ENCODE results near the gene ISG20L2. TPM values are rescaled to one million over a fixed set of nuclear protein-coding genes. Genes with fewer than 3 reads are reported as not detected.
A peak's percentile ranks its signal among the peaks of the same experiment; 100 is the strongest.

The ISG20L2 gene
- total RNA-seq, 1 experiment from 2014 or later: 33.2 TPM

DNA sequence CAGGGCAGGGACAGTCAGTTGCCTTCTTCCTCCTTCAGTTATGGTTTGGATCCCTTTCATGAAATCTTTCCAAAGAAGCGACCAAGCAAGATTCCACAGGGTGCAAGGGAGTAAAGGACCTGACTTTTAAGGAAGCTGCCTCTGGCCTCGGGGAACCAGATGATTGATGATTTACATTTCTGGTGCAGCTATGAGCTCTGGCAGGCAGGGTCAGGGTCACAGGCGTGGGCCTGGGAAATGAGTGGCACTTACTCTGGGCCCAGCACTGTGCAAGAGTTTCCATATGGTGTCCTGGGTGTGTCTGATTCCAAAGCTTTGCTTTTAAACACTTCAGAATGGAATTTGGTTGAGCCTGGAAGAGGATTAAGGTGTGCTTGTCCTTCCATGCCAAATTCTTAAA lies 15.9 kb downstream of the ISG20L2 start:
- CTCF ChIA-PET: interaction anchor here (1.9 to 2.2 kb wide), 2 partner anchors 13 to 23 kb away, joined by 7 to 18 read pairs; no protein-coding TSS in a partner anchor
- Histone ChIP-seq H3K9me3 (ENCODE audit: insufficient read depth, low read depth) (no peaks in the 10 kb centered on the region), H3K4me3 (no peak overlapping the region), H3K79me2 (ENCODE audit: low read depth) (no peaks in the 10 kb centered on the region), H3F3A (ENCODE audit: insufficient read depth, low read depth) (peaks cover 43% of the 10 kb centered on the region), H3K36me3 (ENCODE audit: low read depth) (no peaks in the 10 kb centered on the region), H3K27me3 (ENCODE audit: insufficient read depth, low read depth) (no peaks in the 10 kb centered on the region), H2AFZ (no peak overlapping the region), H4K20me1 (ENCODE audit: insufficient read depth) (no peaks in the 10 kb centered on the region), H3K9me2 (ENCODE audit: insufficient read depth) (no peaks in the 10 kb centered on the region), H3K4me2 (peak overlapping the region; percentile 54), H3K27ac (peak overlapping the region; percentile 75), H3K4me1 (replicated peaks; ENCODE audit: insufficient read depth) (peaks cover 51% of the 10 kb centered on the region)
- peak; percentile 71 to 85 for DNase-seq
- intact Hi-C loops (cut with micrococcal nuclease; ENCODE audit: unreplicated experiment): no loop called here
- POLR2A ChIA-PET (ENCODE audit: unreplicated experiment): interaction anchor here (0.5 to 0.8 kb wide), 4 partner anchors 9 to 161 kb away, joined by 3 to 5 read pairs (median 4); no protein-coding TSS in a partner anchor
- TF ChIP-seq, protein P1, sequence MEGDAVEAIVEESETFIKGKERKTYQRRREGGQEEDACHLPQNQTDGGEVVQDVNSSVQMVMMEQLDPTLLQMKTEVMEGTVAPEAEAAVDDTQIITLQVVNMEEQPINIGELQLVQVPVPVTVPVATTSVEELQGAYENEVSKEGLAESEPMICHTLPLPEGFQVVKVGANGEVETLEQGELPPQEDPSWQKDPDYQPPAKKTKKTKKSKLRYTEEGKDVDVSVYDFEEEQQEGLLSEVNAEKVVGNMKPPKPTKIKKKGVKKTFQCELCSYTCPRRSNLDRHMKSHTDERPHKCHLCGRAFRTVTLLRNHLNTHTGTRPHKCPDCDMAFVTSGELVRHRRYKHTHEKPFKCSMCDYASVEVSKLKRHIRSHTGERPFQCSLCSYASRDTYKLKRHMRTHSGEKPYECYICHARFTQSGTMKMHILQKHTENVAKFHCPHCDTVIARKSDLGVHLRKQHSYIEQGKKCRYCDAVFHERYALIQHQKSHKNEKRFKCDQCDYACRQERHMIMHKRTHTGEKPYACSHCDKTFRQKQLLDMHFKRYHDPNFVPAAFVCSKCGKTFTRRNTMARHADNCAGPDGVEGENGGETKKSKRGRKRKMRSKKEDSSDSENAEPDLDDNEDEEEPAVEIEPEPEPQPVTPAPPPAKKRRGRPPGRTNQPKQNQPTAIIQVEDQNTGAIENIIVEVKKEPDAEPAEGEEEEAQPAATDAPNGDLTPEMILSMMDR (conservative IDR thresholded peaks at IDR 0.05): no peak
- TF ChIP-seq EZH2 (IDR thresholded peaks at IDR 0.05; ENCODE audit: low read depth): no peak
- no TSS peak for BruUV-seq (replicated peaks)

DNA sequence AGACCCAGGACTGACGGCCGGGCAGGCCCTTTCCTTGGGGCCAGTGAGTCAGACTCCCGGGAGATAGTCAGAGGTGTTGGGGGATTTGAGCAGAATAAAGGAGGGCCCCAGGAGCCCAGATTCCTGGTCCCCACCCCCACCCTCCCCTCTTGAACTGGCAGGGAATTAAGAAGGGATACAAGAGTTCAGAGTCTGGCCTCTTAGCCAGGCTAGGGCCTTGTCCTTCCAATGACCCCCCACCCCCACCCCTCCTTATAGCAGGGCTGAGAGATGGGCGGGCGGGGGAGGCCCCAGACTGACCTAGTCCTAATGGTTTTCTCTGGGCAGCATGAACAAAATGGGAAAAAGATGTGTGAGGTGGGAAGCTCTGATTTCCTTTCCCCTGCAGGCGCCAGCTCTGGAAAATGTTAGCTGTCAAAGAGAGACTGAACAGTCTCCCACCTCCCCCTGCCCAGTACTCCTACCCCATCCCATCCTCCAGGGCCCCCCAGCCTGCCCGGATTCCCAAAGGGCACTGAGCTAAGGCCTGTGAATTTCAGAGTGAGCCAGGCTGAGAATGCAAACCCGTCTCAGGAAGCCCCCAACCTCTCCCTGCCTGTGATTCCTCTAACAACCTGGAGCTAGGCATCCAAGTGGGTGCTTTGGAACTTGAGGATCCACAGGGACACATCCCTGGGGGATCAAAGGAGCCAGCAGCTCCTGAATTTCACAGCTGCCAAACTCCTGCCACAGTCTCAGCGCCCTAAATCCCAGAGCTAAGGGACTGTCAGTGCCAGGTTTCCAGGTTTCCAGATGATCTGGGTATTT lies 17.4 kb downstream of the ISG20L2 start:
- Histone ChIP-seq H3F3A (ENCODE audit: insufficient read depth, low read depth) (peaks cover 45% of the 10 kb centered on the region), H3K27me3 (ENCODE audit: insufficient read depth, low read depth) (no peaks in the 10 kb centered on the region), H4K20me1 (ENCODE audit: insufficient read depth) (no peaks in the 10 kb centered on the region), H3K36me3 (ENCODE audit: low read depth) (no peaks in the 10 kb centered on the region), H3K79me2 (ENCODE audit: low read depth) (no peaks in the 10 kb centered on the region), H3K27ac (no peak overlapping the region), H3K4me2 (no peak overlapping the region), H3K4me3 (no peak overlapping the region), H3K9me2 (ENCODE audit: insufficient read depth) (no peaks in the 10 kb centered on the region), H2AFZ (no peak overlapping the region), H3K4me1 (replicated peaks; ENCODE audit: insufficient read depth) (peaks cover 51% of the 10 kb centered on the region), H3K9me3 (ENCODE audit: insufficient read depth, low read depth) (no peaks in the 10 kb centered on the region)
- ChIA-PET POLR2A (ENCODE audit: unreplicated experiment) (interaction anchor here (0.6 kb wide), 1 partner anchor 72 kb away, joined by 3 read pairs; no protein-coding TSS in a partner anchor), CTCF (interaction anchor here (1.9 to 2.2 kb wide), 2 partner anchors 15 to 22 kb away, joined by 6 to 7 read pairs; no protein-coding TSS in a partner anchor)
- BruUV-seq (replicated peaks): no TSS peak
- TF ChIP-seq, protein P1 (conservative IDR thresholded peaks at IDR 0.05): no peak
- no peak for TF ChIP-seq EZH2 (IDR thresholded peaks at IDR 0.05; ENCODE audit: low read depth)
- DNase-seq: no peak
- intact Hi-C loops (cut with micrococcal nuclease; ENCODE audit: unreplicated experiment): no loop called here

DNA sequence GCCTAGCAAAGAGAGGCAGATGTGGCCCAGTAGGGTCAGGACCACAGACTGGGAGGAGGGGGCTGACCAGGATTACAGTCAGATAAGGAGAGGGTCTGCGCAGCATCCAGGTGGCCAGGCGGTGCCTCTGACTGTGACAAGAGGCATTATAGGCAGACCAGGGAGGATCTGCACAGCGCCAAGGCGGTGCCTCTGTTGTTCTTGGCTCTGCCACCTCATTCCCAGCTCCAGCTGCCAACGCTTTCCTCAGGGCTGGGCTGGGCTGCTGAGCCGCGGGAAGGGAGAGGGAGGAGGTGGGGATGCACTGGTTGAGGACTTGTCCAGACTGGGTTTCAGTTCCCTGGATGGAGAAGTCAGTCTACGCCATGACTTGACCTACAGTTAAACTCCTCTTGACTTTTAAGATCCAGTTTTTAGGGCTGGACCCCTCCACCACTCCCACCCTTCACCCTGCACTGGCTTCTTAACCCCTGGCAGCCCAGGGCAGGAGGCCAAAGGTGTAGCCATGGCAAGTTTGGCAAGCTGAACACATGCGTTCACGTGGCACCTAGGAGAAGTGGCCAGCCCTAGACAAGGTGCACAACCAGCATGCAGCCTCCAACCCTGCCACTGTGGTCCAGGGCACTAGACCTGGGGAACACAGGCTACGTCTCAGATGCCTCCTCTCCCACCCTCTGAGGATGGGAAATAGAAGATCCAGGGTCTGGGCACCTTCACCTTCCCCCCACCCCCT lies 18.6 kb downstream of the ISG20L2 start:
- intact Hi-C loops (cut with micrococcal nuclease; ENCODE audit: unreplicated experiment): no loop called here
- CTCF ChIA-PET: interaction anchor here (0.6 to 1.9 kb wide), 2 partner anchors 20 to 125 kb away, joined by 3 to 6 read pairs; no protein-coding TSS in a partner anchor
- H3K4me3 ChIP-seq: no peak overlapping the region
- DNase-seq: peak; percentile 68 to 84
- peak overlapping the region; percentile 46 for H3K4me2 ChIP-seq
- H2AFZ ChIP-seq: no peak overlapping the region
- TF ChIP-seq, protein P1 (conservative IDR thresholded peaks at IDR 0.05): no peak
- TF ChIP-seq EZH2 (IDR thresholded peaks at IDR 0.05; ENCODE audit: low read depth): no peak
- H3K4me1 ChIP-seq (replicated peaks; ENCODE audit: insufficient read depth): peaks cover 59% of the 10 kb centered on the region
- POLR2A ChIA-PET (ENCODE audit: unreplicated experiment): interaction anchor here (0.6 kb wide), 2 partner anchors 18 to 649 kb away, joined by 3 to 4 read pairs; partner anchors contain the start of genes ISG20L2, METTL25B and RAB25
- no peaks in the 10 kb centered on the region for H3K36me3 ChIP-seq (ENCODE audit: low read depth)
- H3K27me3 ChIP-seq (ENCODE audit: insufficient read depth, low read depth): no peaks in the 10 kb centered on the region
- H3K27ac ChIP-seq: no peak overlapping the region
- no peaks in the 10 kb centered on the region for H3K79me2 ChIP-seq (ENCODE audit: low read depth)
- no peaks in the 10 kb centered on the region for H4K20me1 ChIP-seq (ENCODE audit: insufficient read depth)
- H3K9me3 ChIP-seq (ENCODE audit: insufficient read depth, low read depth): no peaks in the 10 kb centered on the region
- no TSS peak for BruUV-seq (replicated peaks)
- peaks cover 40% of the 10 kb centered on the region for H3F3A ChIP-seq (ENCODE audit: insufficient read depth, low read depth)
- H3K9me2 ChIP-seq (ENCODE audit: insufficient read depth): no peaks in the 10 kb centered on the region
